H1 (cell line): Measurements from ENCODE around the gene DBR1. TPM values are rescaled to one million over a fixed set of nuclear protein-coding genes. Genes with fewer than 3 reads are reported as not detected.

Source experiments
- TAF1 ChIP-seq: IDR thresholded peaks from 2 replicates; pipeline ENCODE4 v1.6.1; 2011; ENCODE audit warnings: mild to moderate bottlenecking, low read depth, low read length
- polyA plus RNA-seq, 7 experiments: library from polyadenylated mRNA; depleted of rRNA in 3 of 7; stranded (reverse) in 5 of 7; unstranded in 2 of 7; fragments of >200 nt in 5 of 7; fragments of 200-250 nt in 2 of 7; gene quantifications; 1 replicate in 5 of 7; 2 replicates in 1 of 7; 4 replicates in 1 of 7; pipeline versions ENCODE4 v1.2.1 to v1.2.3, GENCODE V29; 2011 to 2013; ENCODE audit warnings: missing spikeins in 2 of 7, mixed read lengths in 2 of 7
- total RNA-seq: library from RNA; stranded (reverse); fragmentation: NEBNext Ultra II Directional; extraction: Animal tissue kit (Norgen Biotek cat#: 25700); gene quantifications from 2 replicates; pipeline ENCODE4 v1.2.1, GENCODE V29; 2021

Gene DBR1
- total and polyA plus RNA-seq, 2 of the 8 experiments (the other 6 are each of a cell fraction or from before 2014, with no cell fraction given): 10.1 to 18.3 TPM

- TF ChIP-seq TAF1: no peak
These were observed 31.5 kb upstream of the DBR1 start (continued) for GRCh38 chr3:138206196-138206595.
